K562 (cell line): ENCODE measurements around the gene PHF1. TPM values are rescaled to one million over a fixed set of nuclear protein-coding genes. Genes with fewer than 3 reads are reported as not detected.
A peak's percentile ranks its signal among the peaks of the same experiment; 100 is the strongest.

Source experiments
- ATAC-seq: fragments of 200-7000 bp; cut with Tn5 transposase; 3 replicates; pipeline ENCODE4 v1.9.1; 2020; ENCODE audit warnings: moderate library complexity
- BruUV-seq: library from RNA; stranded (reverse); fragments of 400-500 nt; replicated peaks from 2 replicates; lab custom pipeline; 2021; lab: Mats Ljungman, UMichigan
- CTCF ChIA-PET: fragments of 300-600 bp; formaldehyde crosslinking; extraction: SDS; loops from one replicate; lab custom pipeline; 2021; ENCODE audit warnings: low intra/inter-chr PET ratio; lab: Yijun Ruan, JAX
- POLR2A ChIA-PET: fragments of 300-600, 350-650 bp; sonication (Branson Sonifier 250); formaldehyde crosslinking; extraction: SDS; loops from one replicate; lab custom pipeline; 2021; ENCODE audit warnings: antibody characterized with exemption, inconsistent platforms; lab: Yijun Ruan, JAX
- DNase-seq, 4 experiments: peaks; one replicate each; pipeline versions ENCODE4 v3.0.0 to v3.0.0-alpha.2; 2011 to 2018; ENCODE audit warnings: low spot score in 3 of 4, mixed read lengths in 3 of 4; ENCODE audit errors: extremely low read depth in 1 of 4
- FAIRE-seq: peaks from 2 replicates; lab custom pipeline; 2011; peaks lifted over from hg19 to GRCh38; lab: Jason Lieb, UNC
- H2AFZ ChIP-seq: 2 replicates; pipeline ENCODE4 v1.6.0; 2011; ENCODE audit warnings: low read depth, low read length, control low read depth, inconsistent platforms
- H3K27ac ChIP-seq: fragments of 200-600 bp; 3 replicates; pipeline ENCODE4 v1.8.0; 2011; ENCODE audit warnings: low read depth, mild to moderate bottlenecking, control low read depth, inconsistent platforms, low read length, moderate library complexity, mixed read lengths; ENCODE audit errors: extremely low read depth
- H3K27me3 ChIP-seq, 2 experiments: fragments of 300-600 bp in 1 of 2; 2 replicates in 1 of 2; 3 replicates in 1 of 2; pipeline versions ENCODE4 v1.6.0 to v1.8.0; 2011; ENCODE audit warnings: inconsistent platforms in 2 of 2, low read length in 2 of 2, mild to moderate bottlenecking in 1 of 2, mixed read lengths in 1 of 2, moderate library complexity in 1 of 2; ENCODE audit not compliant: control insufficient read depth in 2 of 2, insufficient read depth in 2 of 2
- H3K36me3 ChIP-seq: fragments of 300-600 bp; 3 replicates; pipeline ENCODE4 v1.8.0; 2011; ENCODE audit warnings: mild to moderate bottlenecking, low read length, inconsistent platforms; ENCODE audit not compliant: control insufficient read depth, insufficient read depth
- H3K4me1 ChIP-seq, 2 experiments: fragments of 200-600 bp in 1 of 2; replicated peaks in 1 of 2; 2 replicates in 1 of 2; 3 replicates in 1 of 2; pipeline versions ENCODE4 v1.5.1 to v1.8.0; 2011; ENCODE audit warnings: inconsistent platforms in 2 of 2, low read length in 2 of 2, mild to moderate bottlenecking in 1 of 2, mixed read lengths in 1 of 2, moderate library complexity in 1 of 2; ENCODE audit not compliant: control insufficient read depth in 2 of 2, insufficient read depth in 2 of 2
- H3K4me2 ChIP-seq: 2 replicates; pipeline ENCODE4 v1.6.1; 2011; ENCODE audit warnings: low read length, control low read depth, inconsistent platforms, mixed read lengths; ENCODE audit not compliant: insufficient read depth
- H3K4me3 ChIP-seq: fragments of 200-600 bp; sonication (generic), shearing (Covaris generic); 2 replicates; pipeline ENCODE4 v1.5.1; 2016; ENCODE audit warnings: control low read depth, inconsistent platforms
- H3K79me2 ChIP-seq: fragments of 200-600 bp; 3 replicates; pipeline ENCODE4 v1.8.0; 2011; ENCODE audit warnings: low read length, inconsistent platforms; ENCODE audit not compliant: control insufficient read depth, insufficient read depth
- H3K9ac ChIP-seq, 2 experiments: 2 replicates each; pipeline versions ENCODE4 v1.6.0 to v1.6.1; 2011; ENCODE audit warnings: low read depth in 2 of 2, low read length in 2 of 2, control low read depth in 1 of 2, inconsistent platforms in 1 of 2, mild to moderate bottlenecking in 1 of 2, mixed read lengths in 1 of 2; ENCODE audit not compliant: insufficient read depth in 1 of 2
- H3K9me1 ChIP-seq: one replicate; pipeline ENCODE4 v1.6.0; 2011; ENCODE audit warnings: inconsistent platforms, mild to moderate bottlenecking, low read length, moderate library complexity; ENCODE audit not compliant: control insufficient read depth, insufficient read depth
- H3K9me3 ChIP-seq: replicated peaks from 2 replicates; pipeline ENCODE4 v1.5.1; 2011; ENCODE audit warnings: low read depth, low read length, inconsistent platforms; ENCODE audit not compliant: control insufficient read depth, insufficient read depth
- H4K20me1 ChIP-seq: replicated peaks from 2 replicates; pipeline ENCODE4 v1.6.1; 2011; ENCODE audit warnings: low read length, inconsistent platforms, mixed read lengths; ENCODE audit not compliant: control insufficient read depth, insufficient read depth
- ADNP ChIP-seq: fragments of 200-800 bp; sonication (Bioruptor generic); IDR thresholded peaks from 2 replicates; pipeline ENCODE4 v1.6.1; 2016; ENCODE audit warnings: missing genetic modification characterization, missing compliant biosample characterization
- HOMEZ ChIP-seq: fragments of 250-450 bp; sonication (Bioruptor Pico); IDR thresholded peaks from 2 replicates; pipeline ENCODE4 v1.4.0; 2020; ENCODE audit warnings: mild to moderate bottlenecking, moderate library complexity
- NONO ChIP-seq, 2 experiments: fragments of 200-400 bp in 1 of 2; fragments of 450-650 bp in 1 of 2; formaldehyde crosslinking in 1 of 2; IDR thresholded peaks; 2 replicates each; pipeline ENCODE4 v1.6.1; 2017; ENCODE audit warnings: low read depth in 2 of 2, mild to moderate bottlenecking in 2 of 2, moderate library complexity in 2 of 2, low read length in 1 of 2
- PREB ChIP-seq: sonication (generic); formaldehyde crosslinking; IDR thresholded peaks from 2 replicates; pipeline ENCODE4 v1.8.1; 2023; ENCODE audit warnings: mild to moderate bottlenecking, missing genetic modification reagents
- RB1 ChIP-seq: fragments of 450-650 bp; IDR thresholded peaks from 2 replicates; pipeline ENCODE4 v1.6.1; 2017; ENCODE audit warnings: low read depth, mild to moderate bottlenecking
- SMARCE1 ChIP-seq: fragments of 450-650 bp; IDR thresholded peaks from 2 replicates; pipeline ENCODE4 v1.7.1; 2016; ENCODE audit warnings: mild to moderate bottlenecking
- TCF15 ChIP-seq: fragments of 250-450 bp; sonication (Bioruptor Pico); IDR thresholded peaks from 2 replicates; pipeline ENCODE4 v1.8.0; 2022; ENCODE audit warnings: moderate library complexity, mild to moderate bottlenecking, inconsistent platforms
- U2AF2 ChIP-seq: fragments of 200-400 bp; formaldehyde crosslinking; optimal IDR thresholded peaks from 2 replicates; pipeline ENCODE3; 2017; ENCODE audit warnings: low read depth, mild to moderate bottlenecking, low read length
- ZBTB1 ChIP-seq: sonication (generic); formaldehyde crosslinking; IDR thresholded peaks from 2 replicates; pipeline ENCODE4 v1.8.1; 2023; ENCODE audit warnings: missing genetic modification reagents, low read depth, mild to moderate bottlenecking, borderline replicate concordance
- ZHX1 ChIP-seq: fragments of 150-350 bp; conservative IDR thresholded peaks from 2 replicates; pipeline ENCODE4 v1.6.1; 2014; ENCODE audit warnings: low read length
- ZNF277 ChIP-seq: fragments of 250-450 bp; sonication (Bioruptor Pico); IDR thresholded peaks from 2 replicates; pipeline ENCODE4 v1.8.0; 2022; ENCODE audit warnings: inconsistent platforms, mild to moderate bottlenecking, moderate library complexity, borderline replicate concordance
- ZNF75A ChIP-seq: fragments of 450-650 bp; formaldehyde crosslinking; IDR thresholded peaks from 2 replicates; pipeline ENCODE4 v1.4.0; 2020; ENCODE audit warnings: mild to moderate bottlenecking
- WGBS: fragments of 100-300 bp; shearing (Covaris generic); methylation state at CpG from one replicate; pipeline ENCODE4 v1.1.6; 2016; ENCODE audit warnings: low coverage, mixed read lengths; ENCODE audit not compliant: insufficient coverage; ENCODE audit errors: missing lambda C conversion rate; 5-methylcytosine and 5-hydroxymethylcytosine counted together
- in situ Hi-C: fragments of 300-500 bp; cut with MboI; formaldehyde crosslinking; loops from 4 replicates; pipeline ENCODE4 v1.15.0; 2018; ENCODE audit warnings: inconsistent platforms, mixed read lengths
- intact Hi-C: fragments of 100-400 bp; cut with micrococcal nuclease; formaldehyde crosslinking; loops from 2 replicates; pipeline ENCODE4 v1.14.2; 2022
- polyA plus RNA-seq, 8 experiments: library from polyadenylated mRNA; depleted of rRNA in 4 of 8; stranded (reverse) in 5 of 8; unstranded in 3 of 8; fragments of >200 nt; fragmentation: Nextera tagmentation in 2 of 8; fragmentation: Illumina TruSeq in 1 of 8; extraction: Ambion mirVana in 2 of 8; extraction: Trizol in 1 of 8; gene quantifications; 2 replicates each; pipeline versions ENCODE4 v1.2.1 to v1.2.3, GENCODE V29; 2011 to 2014; ENCODE audit warnings: inconsistent platforms in 1 of 8, missing spikeins in 1 of 8
- total RNA-seq, 7 experiments: library from RNA; depleted of rRNA in 6 of 7; stranded (reverse); fragments of >200 nt in 6 of 7; fragmentation: Illumina TruSeq in 2 of 7; extraction: Trizol in 2 of 7; gene quantifications; 2 replicates each; pipeline versions ENCODE4 v1.2.1 to v1.2.3, GENCODE V29; 2011 to 2021; ENCODE audit warnings: low replicate concordance in 1 of 7

Gene PHF1
- total and polyA plus RNA-seq, 9 of the 15 experiments (the other 6 are each of a cell fraction or from before 2014, with no cell fraction given): 3.7 to 64.2 (median 33.7) TPM

- no peak overlapping the region for H3K4me2 ChIP-seq
- H3K79me2 ChIP-seq: no peaks in the 10 kb centered on the region
- peak overlapping the region in 1 of 2 experiments; percentile 49; a peak in 1 of 4 replicates for H3K9ac ChIP-seq
- 0 out of 2 replicates have a peak overlapping the region, but pooled peaks have one; percentile 19 for H2AFZ ChIP-seq
- peaks cover 19 to 21% of the 10 kb centered on the region in 2 experiments for H3K4me1 ChIP-seq
- BruUV-seq: no TSS peak
- ChIA-PET CTCF (interaction anchor here (0.6 kb wide), 1 partner anchor 47 kb away, joined by 3 read pairs; no protein-coding TSS in a partner anchor), POLR2A (interaction anchor here (0.6 kb wide), 2 partner anchors 66 to 84 kb away, joined by 3 to 4 read pairs; no protein-coding TSS in a partner anchor)
- H3K4me3 ChIP-seq: no peak overlapping the region
- in situ Hi-C loops (no loop called here), intact Hi-C loops (no loop called here)
- FAIRE-seq (no peak), ATAC-seq (no peak), DNase-seq (no peak)
- no peaks in the 10 kb centered on the region for H3K27me3 ChIP-seq
- no peak overlapping the region for H3K27ac ChIP-seq
- 60% methylated on average over 10 of the region's 10 CpGs for WGBS
- H4K20me1 ChIP-seq: no peaks in the 10 kb centered on the region
- H3K36me3 ChIP-seq: no peaks in the 10 kb centered on the region
- no peaks in the 10 kb centered on the region for H3K9me3 ChIP-seq
- H3K9me1 ChIP-seq: no peaks in the 10 kb centered on the region
- no peak for TF ChIP-seq PREB (CRISPR knock-in tag)
- TF ChIP-seq ZNF75A: no peak
- TF ChIP-seq ZHX1: no peak
- no peak for TF ChIP-seq ZBTB1
- no peak for TF ChIP-seq ADNP (tag)
- TF ChIP-seq SMARCE1: no peak
- no peak for TF ChIP-seq HOMEZ (CRISPR knock-in tag)
- no peak for TF ChIP-seq RB1
- no peak for TF ChIP-seq ZNF277 (CRISPR knock-in tag)
- no peak for TF ChIP-seq U2AF2
- TF ChIP-seq NONO (IDR thresholded peaks at IDR 0.05; ENCODE audit: low read depth in 2 of 2, low read length in 1 of 2): no peak
- TF ChIP-seq TCF15 (CRISPR knock-in tag): no peak
Measured at GRCh38 chr6:33383427-33384185, 27.2 kb upstream of the PHF1 start.
